ENCODE measurements around the gene STUB1.
A peak's percentile ranks its signal among the peaks of the same experiment; 100 is the strongest.

STUB1 gene

GRCh38 chr16:719815-720446 is 39.7 kb downstream of the STUB1 start:
- DNase-seq (peak; percentile 45), ATAC-seq (ENCODE audit: insufficient read depth, low read depth) (peak; percentile 15)
- H3K27me3 ChIP-seq (ENCODE audit: insufficient read depth, low read length, poor library complexity), result peaks cover 6% of the 10 kb centered on the region
- H4K20me1 ChIP-seq (ENCODE audit: insufficient read depth, low read length), result peaks cover 53% of the 10 kb centered on the region
- H2AFZ ChIP-seq (ENCODE audit: low read depth, low read length), result no peak overlapping the region
- no peaks in the 10 kb centered on the region for H3K9me3 ChIP-seq (ENCODE audit: insufficient read depth, low read length, severe bottlenecking)
- H3K4me3 ChIP-seq (ENCODE audit: low read depth in 1 of 2, low read length in 2 of 2), result peak overlapping the region in 1 of 2 experiments; percentile 67; a peak in 2 of 4 replicates
- peak overlapping the region; percentile 79 for H3K9ac ChIP-seq (ENCODE audit: low read depth, low read length)
- peak; percentile 51 for TF ChIP-seq CTCF (IDR thresholded peaks at IDR 0.05; ENCODE audit: borderline replicate concordance, extremely low read depth, low read length, poor library complexity, severe bottlenecking)
- no peak for TF ChIP-seq EZH2 (IDR thresholded peaks at IDR 0.05; ENCODE audit: borderline replicate concordance, low read depth, low read length, severe bottlenecking)
- peaks cover 12% of the 10 kb centered on the region; the same call in 1 of the 2 replicates for H3K36me3 ChIP-seq (ENCODE audit: insufficient read depth, low read length)
- H3K27ac ChIP-seq (ENCODE audit: low read length), result peak overlapping the region; percentile 79
- H3K4me1 ChIP-seq (ENCODE audit: insufficient read depth, low read length), result peaks cover 68% of the 10 kb centered on the region
- H3K79me2 ChIP-seq (ENCODE audit: insufficient read depth, low read length), result peaks cover 18% of the 10 kb centered on the region
- H3K4me2 ChIP-seq (ENCODE audit: insufficient read depth, low read length), result peak overlapping the region; percentile 86

GRCh38 chr16:720447-720989 is 40.3 kb downstream of the STUB1 start:
- no peaks in the 10 kb centered on the region for H3K9me3 ChIP-seq (ENCODE audit: insufficient read depth, low read length, severe bottlenecking)
- H3K36me3 ChIP-seq (ENCODE audit: insufficient read depth, low read length), result peaks cover 12% of the 10 kb centered on the region; the same call in 1 of the 2 replicates
- TF ChIP-seq EZH2 (IDR thresholded peaks at IDR 0.05; ENCODE audit: borderline replicate concordance, low read depth, low read length, severe bottlenecking) (no peak), CTCF (IDR thresholded peaks at IDR 0.05; ENCODE audit: borderline replicate concordance, extremely low read depth, low read length, poor library complexity, severe bottlenecking) (peak; percentile 21)
- peaks cover 6% of the 10 kb centered on the region for H3K27me3 ChIP-seq (ENCODE audit: insufficient read depth, low read length, poor library complexity)
- DNase-seq, result peak; percentile 88
- peaks cover 14% of the 10 kb centered on the region for H3K79me2 ChIP-seq (ENCODE audit: insufficient read depth, low read length)
- H4K20me1 ChIP-seq (ENCODE audit: insufficient read depth, low read length), result peaks cover 59% of the 10 kb centered on the region
- ATAC-seq (ENCODE audit: insufficient read depth, low read depth), result peak; percentile 71
- peak overlapping the region; percentile 79 for H3K27ac ChIP-seq (ENCODE audit: low read length)
- H2AFZ ChIP-seq (ENCODE audit: low read depth, low read length), result peak overlapping the region; percentile 67
- H3K4me3 ChIP-seq (ENCODE audit: low read depth in 1 of 2, low read length in 2 of 2), result peak overlapping the region; percentile 28 to 67; a peak in 3 of 4 replicates
- H3K9ac ChIP-seq (ENCODE audit: low read depth, low read length), result peak overlapping the region; percentile 79
- peaks cover 64% of the 10 kb centered on the region for H3K4me1 ChIP-seq (ENCODE audit: insufficient read depth, low read length)
- H3K4me2 ChIP-seq (ENCODE audit: insufficient read depth, low read length), result peak overlapping the region; percentile 86

- ATAC-seq (ENCODE audit: insufficient read depth, low read depth), result peak; percentile 68
- Histone ChIP-seq H3K4me2 (ENCODE audit: insufficient read depth, low read length) (peak within 1 kb of the TSS; percentile 86), H3K9ac (ENCODE audit: low read depth, low read length) (peak within 1 kb of the TSS; percentile 79), H3K27me3 (ENCODE audit: insufficient read depth, low read length, poor library complexity) (peaks cover 6% of the 10 kb centered on the region), H3K36me3 (ENCODE audit: insufficient read depth, low read length) (peaks cover 12% of the 10 kb centered on the region; the same call in 1 of the 2 replicates), H2AFZ (ENCODE audit: low read depth, low read length) (peak within 1 kb of the TSS; percentile 67), H3K9me3 (ENCODE audit: insufficient read depth, low read length, severe bottlenecking) (no peaks in the 10 kb centered on the region), H3K27ac (ENCODE audit: low read length) (peak within 1 kb of the TSS; percentile 79), H3K4me3 (ENCODE audit: low read depth in 1 of 2, low read length in 2 of 2) (peak within 1 kb of the TSS; percentile 28 to 67; a peak in 3 of 4 replicates), H3K4me1 (ENCODE audit: insufficient read depth, low read length) (peaks cover 57% of the 10 kb centered on the region), H4K20me1 (ENCODE audit: insufficient read depth, low read length) (peaks cover 60% of the 10 kb centered on the region), H3K79me2 (ENCODE audit: insufficient read depth, low read length) (peaks cover 7% of the 10 kb centered on the region)
- peak; percentile 81 for DNase-seq
- no peak for TF ChIP-seq CTCF (IDR thresholded peaks at IDR 0.05; ENCODE audit: borderline replicate concordance, extremely low read depth, low read length, poor library complexity, severe bottlenecking)
- no peak for TF ChIP-seq EZH2 (IDR thresholded peaks at IDR 0.05; ENCODE audit: borderline replicate concordance, low read depth, low read length, severe bottlenecking)
These were observed 41.0 kb downstream of the STUB1 start, which contains the start of gene ANTKMT for GRCh38 chr16:720990-721764. Gene ANTKMT, plus strand, starts transcription at chr16:721146. Its CDS starts 129 bp downstream, at chr16:721275.

Data from DND-41 (cell line).